BE2C (cell line): ENCODE measurements around the gene POGLUT2.

ENCODE experiments used
- DNase-seq: peaks from one replicate; pipeline ENCODE4 v3.0.0-alpha.2; 2020
- H3K27me3 ChIP-seq: fragments of 250-450 bp; sonication (Bioruptor Pico); 2 replicates; pipeline ENCODE4 v1.5.1; 2020; ENCODE audit warnings: mild to moderate bottlenecking
- H3K36me3 ChIP-seq: fragments of 250-450 bp; sonication (Bioruptor Pico); 2 replicates; pipeline ENCODE4 v1.5.1; 2020; ENCODE audit warnings: mild to moderate bottlenecking
- H3K4me1 ChIP-seq: fragments of 250-450 bp; sonication (Bioruptor Pico); 2 replicates; pipeline ENCODE4 v1.5.1; 2020
- H3K4me3 ChIP-seq: 2 replicates; pipeline ENCODE4 v1.5.1; 2011; ENCODE audit warnings: low read depth, low read length
- H3K9me3 ChIP-seq: fragments of 250-450 bp; sonication (Bioruptor Pico); 2 replicates; pipeline ENCODE4 v1.5.1; 2020
- TF ChIP-seq, protein P1 (sequence below): IDR thresholded peaks from 2 replicates; pipeline ENCODE4 v1.5.1; 2012; ENCODE audit warnings: mild to moderate bottlenecking, low read depth, low read length

The POGLUT2 gene

DNA sequence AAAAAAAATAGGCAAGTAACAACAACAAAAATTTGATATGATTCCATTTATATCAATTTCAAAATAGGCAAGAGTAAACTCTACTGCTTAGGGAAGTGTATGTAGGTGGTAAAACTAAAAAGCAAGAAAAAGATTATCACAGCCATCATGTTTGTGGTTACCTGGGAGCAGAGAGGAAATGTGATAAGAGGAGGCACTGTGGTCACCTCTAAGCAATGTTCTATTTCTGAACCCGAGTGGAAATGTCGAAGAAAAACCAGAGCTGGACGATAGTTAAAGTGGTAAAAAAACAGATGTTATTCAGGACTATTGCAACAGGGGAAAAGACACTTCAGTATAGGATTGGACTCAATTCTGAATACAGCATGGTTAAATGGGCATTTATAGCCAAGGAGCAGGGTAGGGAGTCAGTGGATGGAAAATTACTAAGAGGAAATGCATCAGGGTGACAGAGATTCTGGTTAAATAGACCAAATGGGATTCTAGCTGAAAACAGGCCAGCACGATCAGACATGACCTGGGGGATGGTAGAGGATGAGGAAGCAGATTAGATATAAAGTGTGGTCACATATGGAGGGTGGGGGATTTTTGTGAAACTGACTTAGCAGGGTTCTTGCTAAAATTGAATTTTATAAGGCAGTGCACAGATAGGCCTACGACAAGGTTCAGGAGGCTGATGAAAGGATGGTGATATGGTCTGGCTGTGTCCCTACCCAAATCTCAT, 19.2 kb downstream of the POGLUT2 start:
- TF ChIP-seq, protein P1, sequence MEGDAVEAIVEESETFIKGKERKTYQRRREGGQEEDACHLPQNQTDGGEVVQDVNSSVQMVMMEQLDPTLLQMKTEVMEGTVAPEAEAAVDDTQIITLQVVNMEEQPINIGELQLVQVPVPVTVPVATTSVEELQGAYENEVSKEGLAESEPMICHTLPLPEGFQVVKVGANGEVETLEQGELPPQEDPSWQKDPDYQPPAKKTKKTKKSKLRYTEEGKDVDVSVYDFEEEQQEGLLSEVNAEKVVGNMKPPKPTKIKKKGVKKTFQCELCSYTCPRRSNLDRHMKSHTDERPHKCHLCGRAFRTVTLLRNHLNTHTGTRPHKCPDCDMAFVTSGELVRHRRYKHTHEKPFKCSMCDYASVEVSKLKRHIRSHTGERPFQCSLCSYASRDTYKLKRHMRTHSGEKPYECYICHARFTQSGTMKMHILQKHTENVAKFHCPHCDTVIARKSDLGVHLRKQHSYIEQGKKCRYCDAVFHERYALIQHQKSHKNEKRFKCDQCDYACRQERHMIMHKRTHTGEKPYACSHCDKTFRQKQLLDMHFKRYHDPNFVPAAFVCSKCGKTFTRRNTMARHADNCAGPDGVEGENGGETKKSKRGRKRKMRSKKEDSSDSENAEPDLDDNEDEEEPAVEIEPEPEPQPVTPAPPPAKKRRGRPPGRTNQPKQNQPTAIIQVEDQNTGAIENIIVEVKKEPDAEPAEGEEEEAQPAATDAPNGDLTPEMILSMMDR: no peak
- H3K36me3 ChIP-seq: peaks cover 5% of the 10 kb centered on the region
- no peak for DNase-seq
- no peak overlapping the region for H3K4me3 ChIP-seq
- H3K27me3 ChIP-seq: no peaks in the 10 kb centered on the region
- 0 out of 2 replicates have a peak, but pooled peaks cover 4% of the 10 kb centered on the region for H3K4me1 ChIP-seq
- no peaks in the 10 kb centered on the region for H3K9me3 ChIP-seq

DNA sequence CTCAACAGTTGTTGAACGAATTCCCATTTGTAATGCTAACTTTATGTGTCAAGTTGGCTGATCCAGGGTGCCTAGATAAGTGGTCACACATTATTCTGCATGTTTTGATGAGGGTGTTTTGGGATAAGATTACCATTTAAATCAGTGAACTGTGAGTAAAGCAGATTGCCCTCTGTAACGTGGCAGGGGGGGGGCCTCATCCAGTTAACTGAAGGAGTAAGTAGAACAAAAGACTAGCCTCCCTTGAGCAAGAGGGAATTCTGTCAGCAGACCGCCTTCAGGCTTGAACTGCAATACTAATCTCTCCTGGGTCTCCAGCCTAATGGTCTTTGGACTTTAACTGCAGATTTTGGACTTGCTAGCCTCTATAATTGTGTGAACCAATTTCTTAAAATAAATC, 21.0 kb downstream of the POGLUT2 start:
- Histone ChIP-seq H3K36me3 (peaks cover 4% of the 10 kb centered on the region), H3K27me3 (no peaks in the 10 kb centered on the region), H3K4me1 (0 out of 2 replicates have a peak, but pooled peaks cover 4% of the 10 kb centered on the region), H3K4me3 (no peak overlapping the region), H3K9me3 (no peaks in the 10 kb centered on the region)
- DNase-seq: no peak
- TF ChIP-seq, protein P1: no peak

DNA sequence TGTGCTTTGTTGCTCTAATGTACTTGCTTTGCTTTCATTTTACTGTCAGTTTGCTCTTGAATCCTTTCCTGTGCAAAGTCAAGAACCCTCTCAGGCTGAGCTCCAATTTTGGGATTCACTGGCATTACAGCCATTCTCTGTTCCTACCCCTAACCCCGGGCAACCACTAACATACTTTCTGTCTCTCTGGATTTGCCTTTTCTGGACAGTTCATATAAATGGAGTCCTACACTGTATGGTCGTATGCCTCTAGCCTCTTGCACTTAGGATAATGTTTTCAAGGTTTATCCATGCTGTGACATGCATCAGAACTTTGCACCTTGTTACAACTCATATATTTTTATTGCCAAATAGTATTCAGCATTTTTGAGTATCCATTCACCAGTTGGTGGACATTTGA, 22.5 kb downstream of the POGLUT2 start:
- H3K9me3 ChIP-seq: no peaks in the 10 kb centered on the region
- H3K36me3 ChIP-seq: peaks cover 4% of the 10 kb centered on the region; the same call in 1 of the 2 replicates
- DNase-seq: no peak
- TF ChIP-seq, protein P1: no peak
- no peak overlapping the region for H3K4me3 ChIP-seq
- 0 out of 2 replicates have a peak, but pooled peaks cover 4% of the 10 kb centered on the region for H3K4me1 ChIP-seq
- H3K27me3 ChIP-seq: no peaks in the 10 kb centered on the region

DNA sequence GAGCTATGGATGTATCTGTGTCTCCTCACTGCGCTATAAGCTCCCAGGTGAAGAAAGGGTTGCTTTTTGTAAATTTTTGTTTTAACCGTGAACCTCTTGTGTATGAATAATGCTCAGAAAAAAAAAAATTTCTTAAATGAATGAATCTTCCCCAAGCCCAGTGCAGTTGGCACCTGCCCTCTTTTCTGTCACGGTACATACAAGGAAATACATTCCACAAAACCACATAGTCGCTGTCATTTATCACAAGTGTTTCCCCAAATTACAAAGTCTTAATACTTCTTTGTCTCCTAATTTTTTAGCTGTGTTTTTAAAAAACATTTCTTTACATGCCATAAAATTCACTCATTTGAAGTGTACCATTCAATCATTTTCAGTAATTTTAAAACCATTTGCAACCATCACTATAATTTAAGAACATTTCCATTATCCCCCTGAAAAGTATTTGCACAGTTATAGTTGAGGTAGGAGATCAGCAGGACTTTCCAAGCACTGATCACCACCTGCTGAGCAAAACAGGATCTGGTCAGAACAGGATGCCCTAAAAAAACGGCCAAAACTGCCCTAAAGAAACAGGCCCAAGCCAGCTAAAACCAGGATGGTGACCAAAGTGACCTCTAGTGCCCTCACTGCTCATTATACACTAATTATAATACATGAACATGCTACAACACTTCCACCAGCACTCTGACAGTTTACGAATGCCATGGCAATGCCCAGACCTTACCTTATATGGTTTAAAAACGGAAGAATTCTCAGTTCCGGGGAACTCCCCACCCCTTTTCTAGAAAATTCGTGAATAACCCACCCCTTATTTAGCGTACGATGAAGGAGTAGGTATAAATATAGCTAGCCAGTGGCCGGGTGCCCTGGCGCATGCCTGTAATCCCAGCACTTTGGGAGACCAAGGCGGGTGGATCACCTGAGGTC, 23.9 kb downstream of the POGLUT2 start:
- Histone ChIP-seq H3K36me3 (no peaks in the 10 kb centered on the region), H3K9me3 (no peaks in the 10 kb centered on the region), H3K27me3 (no peaks in the 10 kb centered on the region), H3K4me3 (no peak overlapping the region), H3K4me1 (no peaks in the 10 kb centered on the region)
- TF ChIP-seq, protein P1: no peak
- DNase-seq: no peak

DNA sequence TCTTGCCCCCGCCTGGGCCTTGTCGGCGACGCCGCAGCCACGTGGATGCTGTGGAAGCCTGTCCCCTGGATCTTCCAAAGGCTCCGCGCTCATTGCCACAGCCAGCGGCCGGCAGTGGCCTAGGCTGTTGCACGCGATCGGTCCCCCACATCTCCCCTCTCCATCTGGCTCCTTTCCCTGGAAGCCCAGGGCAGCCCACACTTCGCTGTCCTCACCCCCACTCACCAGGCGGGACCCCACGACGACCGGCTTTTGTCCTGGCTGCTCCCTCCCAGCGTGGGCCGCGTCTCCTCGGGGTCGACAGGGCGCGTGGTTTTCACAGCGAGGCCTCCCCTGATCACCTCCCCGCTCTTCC, 24.6 kb downstream of the POGLUT2 start:
- Histone ChIP-seq H3K4me3 (peak overlapping the region; percentile 87), H3K27me3 (no peaks in the 10 kb centered on the region), H3K4me1 (no peaks in the 10 kb centered on the region), H3K9me3 (no peaks in the 10 kb centered on the region), H3K36me3 (no peaks in the 10 kb centered on the region)
- TF ChIP-seq, protein P1: no peak
- DNase-seq: no peak
